Mesendoderm (in vitro differentiated cells): ENCODE measurements around the gene TMEM151B.
"Not testable (repeated sequence)": the region's sequence is repeated elsewhere in the genome, so short reads cannot be mapped to it uniquely, and the experiment has no call there.

Source experiments
- DNase-seq: peaks from one replicate; pipeline ENCODE4 v3.0.0; 2013
- H2AK5ac ChIP-seq: 2 replicates; pipeline ENCODE4 v1.6.1; 2013; ENCODE audit warnings: low read length, inconsistent platforms
- H2BK120ac ChIP-seq: 2 replicates; pipeline ENCODE4 v1.6.1; 2013; ENCODE audit warnings: low read depth, mild to moderate bottlenecking, low read length, moderate library complexity, mixed read lengths
- H2BK15ac ChIP-seq: replicated peaks from 2 replicates; pipeline ENCODE4 v1.6.1; 2013; ENCODE audit warnings: low read depth, mild to moderate bottlenecking, moderate library complexity
- H2BK5ac ChIP-seq: 2 replicates; pipeline ENCODE4 v1.6.1; 2013; ENCODE audit warnings: low read length, inconsistent platforms
- H3K18ac ChIP-seq: 2 replicates; pipeline ENCODE4 v1.6.1; 2013; ENCODE audit warnings: mild to moderate bottlenecking, low read length, mixed read lengths
- H3K23ac ChIP-seq: one replicate; pipeline ENCODE4 v1.6.1; 2013; ENCODE audit warnings: low read length
- H3K27ac ChIP-seq: 2 replicates; pipeline ENCODE4 v1.5.1; 2013; ENCODE audit warnings: low read depth, mild to moderate bottlenecking, inconsistent platforms, low read length, moderate library complexity
- H3K27me3 ChIP-seq: 2 replicates; pipeline ENCODE4 v1.6.1; 2013; ENCODE audit warnings: low read length, control low read depth, mild to moderate bottlenecking, inconsistent platforms; ENCODE audit not compliant: insufficient read depth, poor library complexity
- H3K36me3 ChIP-seq: 2 replicates; pipeline ENCODE4 v1.6.1; 2013; ENCODE audit warnings: low read length, inconsistent platforms; ENCODE audit not compliant: control insufficient read depth, insufficient read depth
- H3K4ac ChIP-seq: one replicate; pipeline ENCODE4 v1.6.1; 2013; ENCODE audit warnings: low read depth, mild to moderate bottlenecking, low read length, moderate library complexity
- H3K4me1 ChIP-seq: 2 replicates; pipeline ENCODE4 v1.6.1; 2013; ENCODE audit warnings: low read depth, low read length, inconsistent platforms; ENCODE audit not compliant: control insufficient read depth
- H3K4me2 ChIP-seq: 2 replicates; pipeline ENCODE4 v1.6.1; 2013; ENCODE audit warnings: low read length
- H3K4me3 ChIP-seq: 2 replicates; pipeline ENCODE4 v1.5.1; 2013; ENCODE audit warnings: mild to moderate bottlenecking, low read length
- H3K56ac ChIP-seq: one replicate; pipeline ENCODE4 v1.6.1; 2013; ENCODE audit warnings: low read length
- H3K79me1 ChIP-seq: 2 replicates; pipeline ENCODE4 v1.6.1; 2013; ENCODE audit warnings: low read length, inconsistent platforms
- H3K79me2 ChIP-seq: 2 replicates; pipeline ENCODE4 v1.6.1; 2013; ENCODE audit warnings: mild to moderate bottlenecking, low read length; ENCODE audit not compliant: control insufficient read depth, insufficient read depth
- H3K9ac ChIP-seq: 2 replicates; pipeline ENCODE4 v1.6.1; 2013; ENCODE audit warnings: low read length, inconsistent platforms
- H4K5ac ChIP-seq: one replicate; pipeline ENCODE4 v1.6.1; 2013; ENCODE audit warnings: low read length
- H4K8ac ChIP-seq: one replicate; pipeline ENCODE4 v1.6.1; 2013; ENCODE audit warnings: low read depth, mild to moderate bottlenecking, control low read depth, low read length, moderate library complexity
- WGBS: extraction: QIAGEN DNeasy Blood & Tissue Kit; methylation state at CpG from one replicate; pipeline ENCODE4 v1.1.7; 2013; ENCODE audit warnings: low lambda C conversion rate, missing lambda C conversion rate; ENCODE audit not compliant: insufficient coverage; ENCODE audit errors: extremely low coverage; 5-methylcytosine and 5-hydroxymethylcytosine counted together

TMEM151B gene

DNA sequence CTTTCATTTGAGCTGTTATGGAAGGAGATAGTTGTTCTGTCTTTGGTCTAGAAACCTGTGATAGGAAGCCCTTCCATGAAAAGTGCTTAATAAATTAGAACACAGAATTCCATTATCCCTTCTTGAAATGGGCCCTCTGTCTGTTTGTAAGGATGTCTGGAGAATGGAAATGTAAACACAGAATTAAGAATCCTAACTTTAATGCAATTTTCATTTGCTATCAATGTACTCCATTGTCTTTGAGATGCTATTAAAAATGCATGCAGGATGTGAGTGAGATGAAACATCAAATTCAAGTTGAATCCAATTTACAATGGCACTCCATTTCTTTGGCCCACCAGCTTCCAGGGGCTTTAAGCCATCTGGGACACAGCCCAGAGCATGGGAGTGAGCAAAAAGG, 56.8 kb downstream of the TMEM151B start:
- Histone ChIP-seq H3K27me3 (no peaks in the 10 kb centered on the region), H3K18ac (no peak overlapping the region), H4K5ac (no peak overlapping the region), H2BK15ac (no peak overlapping the region), H3K79me2 (no peaks in the 10 kb centered on the region), H3K27ac (no peak overlapping the region), H3K79me1 (no peaks in the 10 kb centered on the region), H3K56ac (no peak overlapping the region), H2BK120ac (no peak overlapping the region), H3K36me3 (no peaks in the 10 kb centered on the region), H3K4ac (no peak overlapping the region), H3K4me3 (no peak overlapping the region), H3K4me1 (no peaks in the 10 kb centered on the region), H3K9ac (no peak overlapping the region), H2AK5ac (no peak overlapping the region), H3K4me2 (no peak overlapping the region), H4K8ac (no peak overlapping the region), H2BK5ac (no peak overlapping the region), H3K23ac (no peak overlapping the region)
- no peak for DNase-seq

DNA sequence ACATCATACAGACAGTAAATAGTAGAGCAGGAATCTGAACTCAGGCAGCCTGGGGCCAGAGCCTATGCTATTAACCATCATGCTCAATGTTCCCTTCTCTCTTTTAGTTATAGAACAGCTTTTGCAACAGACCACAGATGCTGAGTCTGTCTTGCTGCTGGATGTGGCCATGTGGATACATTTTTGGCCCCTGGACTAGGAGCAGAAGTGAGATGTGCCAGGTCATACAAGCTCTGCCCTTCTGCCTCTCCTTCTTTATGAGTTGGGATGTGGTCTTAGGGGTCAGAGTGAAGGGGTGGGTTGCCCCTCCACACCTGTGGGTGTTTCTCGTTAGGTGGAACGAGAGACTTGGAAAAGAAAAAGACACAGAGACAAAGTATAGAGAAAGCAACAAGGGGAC, 57.5 kb downstream of the TMEM151B start:
- no peaks in the 10 kb centered on the region for H3K27me3 ChIP-seq
- no peak overlapping the region for H4K5ac ChIP-seq
- no peak overlapping the region for H3K4me3 ChIP-seq
- no peak overlapping the region for H2BK120ac ChIP-seq
- H4K8ac ChIP-seq: no peak overlapping the region
- H3K79me1 ChIP-seq: no peaks in the 10 kb centered on the region
- DNase-seq: no peak
- H3K56ac ChIP-seq: no peak overlapping the region
- no peak overlapping the region for H3K23ac ChIP-seq
- H3K4me1 ChIP-seq: no peaks in the 10 kb centered on the region
- WGBS: no CpG with 5 or more reads among the region's 2 CpGs
- no peak overlapping the region for H2AK5ac ChIP-seq
- H2BK5ac ChIP-seq: no peak overlapping the region
- no peak overlapping the region for H3K9ac ChIP-seq
- no peaks in the 10 kb centered on the region for H3K36me3 ChIP-seq
- no peak overlapping the region for H3K4me2 ChIP-seq
- no peak overlapping the region for H3K4ac ChIP-seq
- no peaks in the 10 kb centered on the region for H3K79me2 ChIP-seq
- H3K18ac ChIP-seq: no peak overlapping the region
- H2BK15ac ChIP-seq: no peak overlapping the region
- H3K27ac ChIP-seq: no peak overlapping the region

GRCh38 chr6:44328203-44328602, 58.0 kb downstream of the TMEM151B start:
- not testable (repeated sequence) for H3K4me2 ChIP-seq, H3K23ac ChIP-seq, H2BK120ac ChIP-seq, DNase-seq, H3K4me3 ChIP-seq, H4K8ac ChIP-seq, H2BK15ac ChIP-seq, H3K9ac ChIP-seq, H4K5ac ChIP-seq, H3K56ac ChIP-seq, H3K4me1 ChIP-seq, H3K79me2 ChIP-seq, H3K27me3 ChIP-seq, H3K79me1 ChIP-seq, H3K18ac ChIP-seq, H3K4ac ChIP-seq, H3K36me3 ChIP-seq, H2BK5ac ChIP-seq, H3K27ac ChIP-seq, H2AK5ac ChIP-seq
- no CpG with 5 or more reads among the region's 9 CpGs for WGBS

DNA sequence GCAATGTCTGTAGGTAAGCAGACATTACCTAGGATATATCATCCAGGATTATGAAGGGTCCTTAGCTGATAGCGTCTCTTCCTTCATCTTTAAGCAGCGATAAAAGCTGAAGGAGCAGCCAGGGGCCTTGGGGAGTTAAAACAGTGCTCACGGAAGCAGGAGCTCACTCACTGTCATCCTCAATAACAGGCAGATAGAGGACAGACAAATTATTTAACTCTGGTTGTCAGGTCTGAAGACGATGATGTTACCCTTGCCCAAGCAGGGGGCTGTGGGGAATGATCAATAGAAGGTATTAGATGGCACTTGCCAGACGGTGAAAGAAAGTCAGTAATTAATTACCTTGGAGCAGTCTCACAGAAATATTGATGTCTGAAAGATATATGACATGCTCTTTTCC, 59.6 kb downstream of the TMEM151B start:
- no peaks in the 10 kb centered on the region for H3K79me2 ChIP-seq
- whole genome bisulfite sequencing: no CpG with 5 or more reads among the region's 5 CpGs
- no peak overlapping the region for H3K9ac ChIP-seq
- no peak overlapping the region for H3K4ac ChIP-seq
- H3K27ac ChIP-seq: no peak overlapping the region
- no peak overlapping the region for H2BK120ac ChIP-seq
- H3K4me3 ChIP-seq: no peak overlapping the region
- H3K27me3 ChIP-seq: no peaks in the 10 kb centered on the region
- no peak overlapping the region for H3K56ac ChIP-seq
- H2AK5ac ChIP-seq: no peak overlapping the region
- H4K5ac ChIP-seq: no peak overlapping the region
- H3K36me3 ChIP-seq: no peaks in the 10 kb centered on the region
- H3K18ac ChIP-seq: no peak overlapping the region
- no peak overlapping the region for H3K4me2 ChIP-seq
- H3K79me1 ChIP-seq: no peaks in the 10 kb centered on the region
- H4K8ac ChIP-seq: no peak overlapping the region
- H2BK5ac ChIP-seq: no peak overlapping the region
- no peak for DNase-seq
- no peak overlapping the region for H2BK15ac ChIP-seq
- no peaks in the 10 kb centered on the region for H3K4me1 ChIP-seq
- no peak overlapping the region for H3K23ac ChIP-seq

DNA sequence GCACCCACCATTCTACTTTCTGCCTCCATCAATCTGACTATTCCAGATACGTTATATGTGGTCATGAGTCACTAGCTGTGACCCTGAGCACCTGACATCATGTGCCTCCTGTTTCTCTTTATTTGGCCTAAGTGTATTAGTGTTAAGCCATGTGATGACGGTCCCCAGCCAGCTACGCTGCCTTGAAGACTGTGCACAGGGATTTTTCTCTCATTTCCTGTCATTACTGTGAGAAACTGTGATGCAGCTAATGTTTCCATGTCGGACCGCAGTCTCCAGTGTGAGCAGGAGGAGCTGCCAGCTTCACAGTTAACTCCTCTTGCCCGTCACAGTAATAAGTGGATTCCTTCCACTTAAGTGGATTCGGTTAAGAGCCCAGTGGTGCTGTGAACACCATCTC, 62.3 kb downstream of the TMEM151B start:
- H3K4me2 ChIP-seq: no peak overlapping the region
- H3K18ac ChIP-seq: no peak overlapping the region
- H3K79me1 ChIP-seq: no peaks in the 10 kb centered on the region
- no peak overlapping the region for H3K9ac ChIP-seq
- no CpG with 5 or more reads among the region's 7 CpGs for WGBS
- no peaks in the 10 kb centered on the region for H3K36me3 ChIP-seq
- H3K27me3 ChIP-seq: no peaks in the 10 kb centered on the region
- H3K79me2 ChIP-seq: no peaks in the 10 kb centered on the region
- H3K27ac ChIP-seq: no peak overlapping the region
- H3K56ac ChIP-seq: no peak overlapping the region
- H3K4me1 ChIP-seq: no peaks in the 10 kb centered on the region
- H3K4me3 ChIP-seq: no peak overlapping the region
- DNase-seq: no peak
- H4K5ac ChIP-seq: no peak overlapping the region
- H4K8ac ChIP-seq: no peak overlapping the region
- no peak overlapping the region for H2BK5ac ChIP-seq
- no peak overlapping the region for H2BK120ac ChIP-seq
- no peak overlapping the region for H3K4ac ChIP-seq
- H2BK15ac ChIP-seq: no peak overlapping the region
- H3K23ac ChIP-seq: no peak overlapping the region
- H2AK5ac ChIP-seq: no peak overlapping the region

DNA sequence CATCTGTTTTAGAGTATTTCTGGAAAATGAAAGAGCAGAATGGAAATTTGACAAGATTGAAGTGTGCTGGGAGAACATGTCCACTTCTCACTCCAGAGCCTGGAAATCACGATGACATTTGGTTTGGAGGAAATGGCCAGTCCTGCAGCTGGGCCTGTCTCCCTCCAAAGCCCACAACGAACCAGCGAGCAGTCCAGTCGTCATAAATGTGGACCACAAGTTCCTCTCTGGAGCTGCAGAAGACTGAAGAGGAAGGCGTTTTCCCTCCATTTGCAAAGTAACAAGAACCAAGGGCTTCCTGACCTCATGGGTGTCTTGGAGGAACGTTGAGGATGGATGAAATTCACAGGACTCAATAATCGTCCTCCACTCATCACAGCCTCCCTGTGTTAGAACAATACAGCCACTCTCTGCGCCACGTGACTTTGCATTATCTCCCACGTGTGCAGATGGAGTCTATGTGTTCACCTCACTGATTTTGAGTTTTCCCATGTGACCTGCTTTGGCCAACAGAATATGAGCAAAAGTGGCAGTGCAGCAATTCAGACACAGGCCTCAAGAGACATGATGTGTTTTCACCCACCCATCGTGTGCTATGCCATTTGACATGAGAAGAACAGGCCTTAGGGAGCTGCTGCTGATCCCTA, 63.1 kb downstream of the TMEM151B start:
- H3K27me3 ChIP-seq: no peaks in the 10 kb centered on the region
- no peaks in the 10 kb centered on the region for H3K79me1 ChIP-seq
- WGBS: no CpG with 5 or more reads among the region's 11 CpGs
- no peak overlapping the region for H2BK15ac ChIP-seq
- no peak for DNase-seq
- no peak overlapping the region for H2BK120ac ChIP-seq
- H3K9ac ChIP-seq: no peak overlapping the region
- no peak overlapping the region for H4K8ac ChIP-seq
- no peaks in the 10 kb centered on the region for H3K4me1 ChIP-seq
- H3K18ac ChIP-seq: no peak overlapping the region
- H2AK5ac ChIP-seq: no peak overlapping the region
- no peak overlapping the region for H2BK5ac ChIP-seq
- no peak overlapping the region for H3K56ac ChIP-seq
- no peak overlapping the region for H3K27ac ChIP-seq
- no peak overlapping the region for H3K23ac ChIP-seq
- no peak overlapping the region for H3K4ac ChIP-seq
- H4K5ac ChIP-seq: no peak overlapping the region
- H3K79me2 ChIP-seq: no peaks in the 10 kb centered on the region
- no peak overlapping the region for H3K4me3 ChIP-seq
- no peaks in the 10 kb centered on the region for H3K36me3 ChIP-seq
- no peak overlapping the region for H3K4me2 ChIP-seq
